NCI-H748 (cell line): ENCODE results near the gene RMDN3.

Experiments used
- DNase-seq: peaks from one replicate; lab custom pipeline; 2025; ENCODE audit not compliant: unreplicated experiment; lab: John Stamatoyannopoulos, UW

RMDN3 gene

GRCh38 chr15:40773496-40773895 is 18.4 kb upstream of the RMDN3 start:
- no peak for DNase-seq

GRCh38 chr15:40772014-40772413 is 17.0 kb upstream of the RMDN3 start:
- no peak for DNase-seq

GRCh38 chr15:40771242-40771641 is 16.2 kb upstream of the RMDN3 start:
- DNase-seq = no peak

- DNase-seq = no peak
Observed at GRCh38 chr15:40770147-40770721, 15.2 kb upstream of the RMDN3 start.

GRCh38 chr15:40769274-40770146 is 14.5 kb upstream of the RMDN3 start, which contains the start of gene C15orf62:
Gene C15orf62, plus strand, starts transcription at chr15:40769980. Its CDS starts 516 bp downstream, at chr15:40770496.
- DNase-seq = peak; percentile 58

- no peak for DNase-seq
Observed at GRCh38 chr15:40768521-40769273, 13.6 kb upstream of the RMDN3 start.

GRCh38 chr15:40767838-40768500 is 12.9 kb upstream of the RMDN3 start:
- DNase-seq = no peak

- DNase-seq = no peak
Observed at GRCh38 chr15:40766906-40767837, 12.1 kb upstream of the RMDN3 start.

GRCh38 chr15:40766194-40766815 is 11.3 kb upstream of the RMDN3 start:
- peak; percentile 1 for DNase-seq

GRCh38 chr15:40764629-40765103 is 9.6 kb upstream of the RMDN3 start:
- DNase-seq = no peak

- DNase-seq = peak; percentile 68
Observed at GRCh38 chr15:40763801-40764628, 9.0 kb upstream of the RMDN3 start, which contains the start of gene GCHFR. Gene GCHFR, plus strand, starts transcription at chr15:40764068. Its CDS starts 113 bp downstream, at chr15:40764181.

GRCh38 chr15:40762919-40763800 is 8.1 kb upstream of the RMDN3 start:
- peak; percentile 92 for DNase-seq

- DNase-seq = no peak
Observed at GRCh38 chr15:40759961-40760360, 4.9 kb upstream of the RMDN3 start.

GRCh38 chr15:40756938-40757337 is 1.9 kb upstream of the RMDN3 start:
- DNase-seq = peak; percentile 36

GRCh38 chr15:40755812-40756208 is 756 bp upstream of the RMDN3 start:
- DNase-seq = peak; percentile 23

GRCh38 chr15:40754574-40754882 is 526 bp downstream of the RMDN3 start:
- DNase-seq = peak; percentile 24

GRCh38 chr15:40751745-40752144 is 3.3 kb downstream of the RMDN3 start:
- no peak for DNase-seq

GRCh38 chr15:40750885-40751284 is 4.2 kb downstream of the RMDN3 start:
- no peak for DNase-seq
